ENCODE data around the gene PAGE2.
"Not testable (repeated sequence)": the region's sequence is repeated elsewhere in the genome, so short reads cannot be mapped to it uniquely, and the experiment has no call there.

The PAGE2 gene, protein sequence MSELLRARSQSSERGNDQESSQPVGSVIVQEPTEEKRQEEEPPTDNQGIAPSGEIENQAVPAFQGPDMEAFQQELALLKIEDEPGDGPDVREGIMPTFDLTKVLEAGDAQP

DNA sequence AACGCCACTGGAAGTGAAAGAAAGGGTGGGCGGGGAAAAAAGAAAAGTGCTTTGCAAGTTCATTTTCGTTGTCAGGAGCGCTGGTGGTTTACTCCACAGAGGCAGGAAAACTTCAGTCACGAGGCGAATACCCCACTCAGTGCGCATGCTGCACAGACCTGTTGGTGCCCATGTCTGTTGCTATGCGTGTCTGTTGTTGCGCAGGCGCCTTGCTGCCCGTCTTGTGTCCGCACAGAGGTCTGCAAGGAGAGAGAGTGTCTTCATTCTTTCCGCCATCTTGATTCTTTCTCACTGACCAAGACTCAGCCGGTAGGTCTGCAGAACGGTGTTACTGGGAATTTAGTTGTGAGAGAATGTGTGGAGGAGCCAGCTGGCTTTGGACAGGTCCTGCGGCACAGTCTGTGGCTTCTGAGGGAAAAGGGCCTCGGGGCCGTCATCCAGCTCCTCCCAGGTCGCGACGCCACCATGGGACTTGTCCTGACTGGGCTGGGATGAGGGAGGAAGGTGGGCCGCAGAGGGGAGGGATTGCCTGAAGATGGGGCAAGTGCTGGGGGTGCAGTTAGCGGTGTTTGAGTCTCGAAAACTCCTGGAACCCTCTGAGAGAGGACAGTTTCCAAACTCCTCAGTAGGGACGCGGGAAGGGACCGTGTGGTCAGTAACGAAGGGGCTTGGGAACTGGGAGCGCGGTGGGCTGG lies at the start of gene PAGE2:
TSS of gene PAGE2 (plus strand) at position 224 of the 695 bp plus-strand sequence. CDS start 1,003 bp downstream, outside the sequence.
- no peak for DNase-seq (ENCODE audit: low spot score)

DNA sequence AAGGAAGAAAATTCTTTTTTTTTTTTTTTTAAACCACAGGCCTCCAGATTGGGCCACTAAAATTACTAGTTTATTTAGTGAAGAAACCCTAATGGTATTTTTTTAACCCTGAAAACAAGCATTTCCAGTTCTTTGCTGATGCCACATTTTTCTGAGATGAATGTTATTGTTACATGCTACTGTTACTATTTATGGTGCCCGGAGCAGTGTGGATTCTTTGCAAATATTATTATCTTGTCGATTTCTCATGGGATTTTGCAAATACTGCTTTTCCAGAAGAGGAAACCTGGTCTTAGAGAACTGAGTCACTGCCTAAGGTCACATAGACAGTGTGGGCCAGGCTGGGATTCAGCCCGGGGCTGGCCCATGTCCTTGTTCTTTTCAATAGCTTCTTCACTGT lies 49.3 kb upstream of the PAGE2 start:
- DNase-seq (ENCODE audit: low spot score) = no peak

DNA sequence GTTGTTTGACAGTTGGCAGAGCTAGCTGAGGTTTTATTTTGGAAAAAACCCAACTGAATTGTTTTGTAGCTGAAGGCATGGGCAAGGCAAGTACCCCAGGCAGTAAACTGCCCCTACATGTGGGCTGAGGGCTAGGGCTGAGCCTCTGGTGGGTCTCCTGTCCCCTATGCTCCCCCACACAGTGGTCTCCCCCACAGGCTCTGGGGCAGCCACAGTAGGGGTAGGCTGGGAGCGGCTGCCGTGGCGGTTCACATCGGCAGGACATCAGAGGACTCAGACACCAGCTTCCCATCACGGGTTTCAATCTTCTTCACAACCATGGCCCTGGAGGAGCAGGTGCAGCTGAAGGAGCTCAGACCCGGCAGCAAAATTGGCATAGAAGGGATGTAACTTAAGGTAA lies 47.3 kb upstream of the PAGE2 start:
- no peak for DNase-seq (ENCODE audit: low spot score)

DNA sequence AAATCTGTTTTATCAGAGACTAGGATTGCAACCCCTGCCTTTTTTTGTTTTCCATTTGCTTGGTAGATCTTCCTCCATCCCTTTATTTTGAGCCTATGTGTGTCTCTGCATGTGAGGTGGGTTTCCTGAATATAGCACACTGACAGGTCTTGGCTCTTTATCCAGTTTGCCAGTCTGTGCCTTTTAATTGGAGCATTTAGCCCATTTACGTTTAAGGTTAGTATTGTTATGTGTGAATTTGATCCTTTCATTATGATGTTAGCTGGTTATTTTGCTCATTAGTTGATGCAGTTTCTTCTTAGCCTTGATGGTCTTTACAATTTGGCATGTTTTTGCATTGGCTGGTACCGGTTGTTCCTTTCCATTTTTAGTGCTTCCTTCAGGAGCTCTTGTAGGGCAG lies 38.2 kb upstream of the PAGE2 start:
- DNase-seq (ENCODE audit: low spot score) = not testable (repeated sequence)

DNA sequence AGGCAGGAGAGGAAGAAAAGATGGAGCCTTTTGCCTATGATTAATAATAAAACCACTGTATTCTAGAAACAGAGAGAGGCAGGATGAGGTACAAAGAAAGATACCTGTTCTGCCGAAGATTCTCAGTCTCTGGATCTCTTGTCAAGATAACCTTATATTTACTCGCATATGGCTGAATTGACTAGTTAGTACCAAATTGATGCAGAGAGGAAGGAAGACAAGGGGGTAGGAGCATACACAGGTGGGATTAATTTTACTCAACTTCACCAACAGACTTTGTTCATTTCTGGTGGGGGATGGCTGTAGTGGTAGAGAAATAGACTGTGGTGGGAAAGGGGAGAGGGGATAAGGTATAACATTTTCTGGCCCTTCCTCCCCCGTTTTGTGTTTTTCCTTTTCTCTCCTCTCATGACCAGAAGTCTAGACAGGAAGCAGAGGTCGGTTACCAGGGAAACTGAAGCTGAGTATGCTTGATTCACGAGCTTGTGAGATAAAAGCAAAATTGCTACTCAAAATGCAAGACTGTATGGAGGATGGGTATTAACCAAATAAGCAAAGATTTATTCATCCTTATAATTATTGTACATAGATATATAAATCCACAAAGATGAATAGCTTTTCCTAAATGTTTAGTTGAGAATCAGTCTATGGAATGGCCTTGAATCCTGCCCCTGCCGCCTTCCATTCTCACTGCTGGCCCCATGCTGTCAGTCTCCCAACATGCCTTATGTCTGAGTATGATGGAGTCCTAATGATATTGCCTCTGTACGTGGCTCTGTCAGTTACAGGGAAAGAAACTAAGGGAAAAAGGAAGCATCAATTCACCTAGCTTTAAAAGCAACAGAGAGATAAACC lies 31.8 kb upstream of the PAGE2 start:
- DNase-seq (ENCODE audit: low spot score) = peak; percentile 13

- peak; percentile 54 for DNase-seq (ENCODE audit: low spot score)
Measured at GRCh38 chrX:55057675-55058249, 31.1 kb upstream of the PAGE2 start.

DNA sequence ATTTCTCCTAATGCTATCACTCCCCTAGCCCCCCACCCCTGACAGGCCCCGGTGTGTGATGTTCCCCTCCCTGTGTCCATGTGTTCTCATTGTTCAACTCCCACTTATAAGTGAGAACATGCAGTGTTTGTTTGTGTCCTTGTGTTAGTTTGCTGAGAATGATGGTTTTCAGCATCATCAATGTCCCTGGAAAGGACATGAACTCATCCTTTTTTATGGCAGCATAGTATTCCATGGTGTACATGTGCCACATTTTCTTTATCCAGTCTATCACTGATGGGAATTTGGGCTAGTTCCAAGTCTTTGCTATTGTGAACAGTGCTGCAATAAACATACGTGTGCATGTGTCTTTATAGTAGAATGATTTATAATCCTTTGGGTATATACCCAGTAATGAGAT lies 21.6 kb upstream of the PAGE2 start:
- DNase-seq (ENCODE audit: low spot score) = not testable (repeated sequence)

GRCh38 chrX:55072286-55072685 lies 16.5 kb upstream of the PAGE2 start:
- no peak for DNase-seq (ENCODE audit: low spot score)

- DNase-seq (ENCODE audit: low spot score) = no peak
Measured at GRCh38 chrX:55074851-55075467, 13.9 kb upstream of the PAGE2 start, which contains the start of gene PAGE2B. Gene PAGE2B, plus strand, starts transcription at chrX:55075030. Its CDS starts 1,012 bp downstream, at chrX:55076042.

DNA sequence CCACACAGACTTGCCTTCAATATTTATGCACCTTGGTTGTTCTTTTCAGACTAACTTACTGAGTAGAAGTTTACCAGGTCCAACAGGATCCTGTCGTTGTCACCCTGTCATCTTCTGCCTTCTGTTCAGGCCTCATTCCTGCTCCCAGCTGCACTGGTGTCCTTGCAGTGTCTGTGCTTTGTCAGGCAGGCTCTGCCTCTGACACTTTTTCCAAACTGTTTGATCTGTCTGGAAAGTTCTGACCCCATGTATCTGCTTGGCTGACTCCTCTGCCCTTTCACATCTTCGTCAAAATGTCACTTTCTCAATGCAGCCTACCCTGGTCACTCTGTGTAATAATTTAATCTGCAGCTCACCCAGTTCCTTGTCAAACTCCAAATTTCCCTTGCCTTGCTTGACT lies 9.9 kb downstream of the PAGE2 start:
- no peak for DNase-seq (ENCODE audit: low spot score)

DNA sequence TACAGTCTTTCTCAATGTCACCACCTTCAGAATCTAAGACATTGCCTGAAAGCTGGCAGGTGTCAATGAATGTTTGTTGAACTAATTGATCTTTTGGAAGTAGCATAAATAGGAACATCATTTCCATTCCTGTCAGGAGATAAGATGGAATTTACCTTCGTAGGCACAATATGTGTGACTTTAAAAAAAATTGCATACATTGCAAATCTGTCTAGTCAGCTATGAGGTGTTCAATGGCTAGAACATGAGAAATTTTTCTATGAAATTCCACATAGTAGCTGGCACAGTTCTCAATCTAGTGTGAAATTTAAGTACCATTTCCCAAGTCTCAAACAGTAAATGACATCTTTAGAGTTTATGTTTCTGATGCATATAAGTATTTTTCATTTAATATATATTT lies 10.3 kb downstream of the PAGE2 start:
- no peak for DNase-seq (ENCODE audit: low spot score)

DNA sequence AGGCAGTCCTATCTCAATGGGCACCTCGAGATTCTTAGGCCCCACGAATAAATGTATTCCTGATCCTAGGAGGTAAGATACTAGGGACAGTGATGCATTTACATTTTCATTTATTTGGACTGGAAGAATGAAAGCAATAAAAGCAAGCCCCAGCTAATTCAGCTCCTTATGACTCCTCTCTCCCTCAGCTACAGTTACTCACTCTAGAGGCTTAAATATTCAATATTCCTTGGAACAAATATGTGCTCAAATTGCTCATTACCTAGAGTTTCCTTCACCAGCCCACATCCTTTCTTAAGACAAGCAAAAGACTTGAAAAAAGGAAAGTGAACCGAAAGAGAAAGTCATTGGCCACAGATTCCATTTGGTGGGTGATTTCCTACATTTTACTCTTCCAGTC lies 13.9 kb downstream of the PAGE2 start:
- DNase-seq (ENCODE audit: low spot score) = no peak

DNA sequence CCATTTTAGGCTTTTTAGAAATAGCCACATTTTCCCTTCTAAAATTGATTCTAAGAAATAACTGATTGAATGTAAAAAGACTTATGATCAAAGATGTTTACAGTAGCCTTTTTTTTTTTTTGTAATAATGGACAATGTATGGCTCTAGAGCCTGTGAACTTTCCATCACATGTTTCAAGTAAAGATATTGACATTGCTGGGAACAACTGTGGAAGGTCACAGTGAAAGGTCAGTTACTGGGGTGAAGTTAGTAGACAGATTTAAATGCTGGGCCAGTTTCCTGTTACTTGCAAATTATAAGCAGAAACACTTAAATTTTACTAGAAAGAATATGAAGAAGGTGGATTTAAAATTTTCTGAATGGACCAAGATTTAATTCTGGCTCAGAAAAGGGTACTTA lies 18.4 kb downstream of the PAGE2 start:
- no peak for DNase-seq (ENCODE audit: low spot score)

- no peak for DNase-seq (ENCODE audit: low spot score)
Measured at GRCh38 chrX:55107911-55108310, 19.1 kb downstream of the PAGE2 start.

DNA sequence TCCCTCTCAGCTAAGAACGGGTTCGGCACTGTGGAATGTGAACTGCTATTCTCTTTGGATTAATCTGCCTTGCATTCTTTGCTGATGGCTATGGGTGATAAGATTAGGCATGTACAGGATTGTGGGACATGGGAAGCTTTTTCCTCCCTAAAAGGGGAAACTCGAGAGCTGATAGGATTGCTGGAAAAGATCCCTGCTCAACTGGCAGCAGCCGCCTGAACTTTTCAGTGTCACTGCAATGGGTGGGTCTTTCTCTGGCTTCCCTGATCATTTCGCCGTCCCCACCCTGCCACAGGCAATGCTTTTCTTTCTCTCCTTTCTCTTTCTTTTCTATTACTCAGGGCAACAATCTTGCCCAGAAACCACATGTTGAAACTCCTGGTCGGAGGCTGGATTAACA lies 20.5 kb downstream of the PAGE2 start:
- no peak for DNase-seq (ENCODE audit: low spot score)

DNA sequence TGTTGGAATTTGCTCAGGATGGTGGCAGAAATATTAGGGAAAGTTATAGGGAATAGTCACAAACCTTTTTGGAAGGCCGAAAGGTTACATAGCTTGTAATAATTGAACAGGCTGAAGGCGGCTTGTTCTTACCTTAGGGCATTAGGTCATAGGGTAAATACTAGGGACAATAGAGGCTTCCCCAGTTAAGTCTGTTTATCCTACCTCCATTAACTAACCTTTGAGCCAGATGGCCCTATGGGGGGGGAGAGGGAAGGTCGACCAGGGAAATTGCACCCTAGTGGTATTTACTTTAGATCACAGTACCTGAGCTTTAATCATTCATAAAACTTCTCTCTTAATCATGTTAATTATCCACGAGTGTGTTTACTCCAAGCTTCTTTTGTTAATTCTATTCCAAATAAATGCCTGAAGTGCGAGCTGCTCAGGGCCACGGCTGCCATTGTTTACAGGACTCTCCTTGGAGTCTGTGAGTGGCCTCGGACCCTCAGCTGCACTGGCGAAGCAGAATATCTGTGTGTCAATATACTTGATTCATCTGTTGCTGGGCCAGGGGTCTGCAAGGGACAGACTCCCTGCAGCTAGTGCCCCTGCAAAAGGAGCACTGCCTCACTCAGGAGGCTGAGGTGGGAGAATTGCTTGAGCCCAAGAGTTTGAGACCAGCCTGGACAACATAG lies 22.9 kb downstream of the PAGE2 start:
- no peak for DNase-seq (ENCODE audit: low spot score)

DNA sequence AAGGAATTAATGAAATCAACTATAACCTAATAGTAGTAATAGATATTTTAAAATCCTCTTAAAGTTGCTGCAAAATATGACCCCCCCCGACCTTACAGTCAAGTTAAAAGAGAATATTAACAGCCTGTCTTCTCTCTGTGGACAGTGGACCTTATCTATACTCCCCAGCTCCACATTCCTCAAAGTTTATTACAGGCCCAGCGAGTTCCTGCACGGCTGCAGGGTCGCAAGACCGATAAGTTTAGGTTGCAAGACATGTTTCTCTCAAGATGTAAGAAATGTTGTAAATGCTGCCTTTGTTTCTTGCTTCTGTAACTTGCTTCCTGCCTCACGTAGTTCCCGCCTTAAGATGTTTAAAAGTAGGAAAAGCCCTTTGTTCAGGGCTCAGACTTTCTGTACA lies 27.8 kb downstream of the PAGE2 start:
- DNase-seq (ENCODE audit: low spot score) = not testable (repeated sequence)

- no peak for DNase-seq (ENCODE audit: low spot score)
Measured at GRCh38 chrX:55118574-55118973, 29.8 kb downstream of the PAGE2 start.

DNA sequence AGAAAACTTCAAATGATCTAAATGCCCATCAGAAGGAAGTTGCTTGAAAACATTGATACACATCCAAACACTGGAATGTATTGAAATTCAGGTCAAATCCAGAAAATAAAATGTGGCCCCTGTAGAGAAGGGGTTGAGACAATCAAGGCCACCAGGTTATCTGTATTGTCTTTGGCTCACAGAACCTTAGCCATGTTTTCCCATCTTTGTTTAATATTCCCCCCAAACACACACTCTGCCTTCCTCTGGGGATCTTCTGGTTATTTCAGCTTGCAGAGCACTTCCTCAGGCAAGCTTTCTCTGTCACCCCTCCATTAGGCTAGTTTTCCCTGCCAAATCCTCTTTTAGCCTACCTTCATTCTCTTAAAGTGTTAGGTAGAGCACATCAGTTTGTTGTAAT lies 30.5 kb downstream of the PAGE2 start:
- DNase-seq (ENCODE audit: low spot score) = no peak

DNA sequence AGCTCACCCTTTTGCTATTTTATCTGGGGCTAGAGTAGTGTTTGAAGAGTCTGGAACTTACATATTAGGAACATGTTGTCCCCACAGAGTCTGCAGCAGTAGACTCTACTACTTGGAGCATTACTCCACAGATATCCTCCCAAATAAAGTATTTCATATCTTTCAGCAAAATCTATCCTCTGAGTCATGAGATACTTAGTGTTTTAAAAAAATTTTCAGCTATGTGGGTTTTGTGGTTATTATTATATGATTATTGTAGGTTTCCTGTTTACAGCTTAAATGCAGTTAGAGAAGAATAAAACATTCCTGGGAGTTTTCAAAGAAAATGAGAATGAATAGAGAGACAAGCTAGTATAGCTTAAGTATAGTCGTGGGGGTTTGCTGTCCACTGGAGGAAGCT lies 30.9 kb downstream of the PAGE2 start:
- no peak for DNase-seq (ENCODE audit: low spot score)

GRCh38 chrX:55120761-55121358 lies 32.0 kb downstream of the PAGE2 start:
- no peak for DNase-seq (ENCODE audit: low spot score)

All from RKO (cell line).